NCI-H187 (cell line): ENCODE measurements around the gene ENDOU.
"Not testable (repeated sequence)": the region's sequence is repeated elsewhere in the genome, so short reads cannot be mapped to it uniquely, and the experiment has no call there.

Experiments used
- DNase-seq, 2 experiments: peaks; one replicate each; lab custom pipeline; 2025; lab: John Stamatoyannopoulos, UW

ENDOU gene

DNA sequence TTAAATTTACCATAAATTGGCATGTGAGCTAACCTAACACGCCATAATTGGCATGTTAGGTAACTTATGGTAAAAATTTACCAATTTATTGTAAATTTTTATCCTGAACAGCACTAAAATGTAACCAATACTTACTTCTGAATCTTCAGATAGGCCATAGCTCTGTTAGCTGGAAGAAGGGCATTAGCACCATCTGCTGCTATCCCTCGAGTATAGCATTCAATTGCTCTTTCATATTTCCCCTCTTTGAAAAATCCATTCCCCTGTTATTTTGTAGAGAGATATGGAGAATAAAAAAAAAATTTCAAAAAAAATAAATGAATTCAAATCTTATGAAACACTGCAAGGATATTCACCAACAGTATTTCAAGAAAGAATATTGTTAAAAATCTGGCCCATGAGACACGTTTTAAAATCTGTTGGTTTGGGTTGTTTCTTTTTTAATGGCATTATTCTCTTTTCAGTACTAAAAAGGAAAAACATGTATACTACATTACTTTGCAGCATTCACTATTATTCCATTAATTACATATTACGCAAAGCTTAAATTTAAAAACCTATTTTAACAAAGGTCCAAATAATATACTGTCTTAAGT is 38.5 kb downstream of the ENDOU start:
- DNase-seq: no peak

DNA sequence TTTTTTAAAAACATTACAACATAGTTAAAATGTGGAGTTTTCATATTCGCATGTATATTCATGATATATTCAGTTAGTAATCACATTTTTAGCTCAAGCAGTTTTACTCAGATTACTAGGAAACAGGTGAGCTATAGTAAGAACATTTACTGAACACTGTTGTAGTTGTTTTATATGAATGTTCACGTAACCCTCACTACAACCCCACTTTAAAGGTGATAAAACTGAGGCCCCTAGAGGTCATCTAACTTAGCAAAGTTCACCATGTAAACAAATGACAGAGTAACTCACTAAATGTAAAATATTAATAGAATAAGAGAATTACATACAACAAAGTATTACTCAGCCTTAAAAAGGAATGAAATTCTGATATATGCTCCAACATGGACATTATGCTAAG is 45.5 kb downstream of the ENDOU start:
- DNase-seq: no peak

DNA sequence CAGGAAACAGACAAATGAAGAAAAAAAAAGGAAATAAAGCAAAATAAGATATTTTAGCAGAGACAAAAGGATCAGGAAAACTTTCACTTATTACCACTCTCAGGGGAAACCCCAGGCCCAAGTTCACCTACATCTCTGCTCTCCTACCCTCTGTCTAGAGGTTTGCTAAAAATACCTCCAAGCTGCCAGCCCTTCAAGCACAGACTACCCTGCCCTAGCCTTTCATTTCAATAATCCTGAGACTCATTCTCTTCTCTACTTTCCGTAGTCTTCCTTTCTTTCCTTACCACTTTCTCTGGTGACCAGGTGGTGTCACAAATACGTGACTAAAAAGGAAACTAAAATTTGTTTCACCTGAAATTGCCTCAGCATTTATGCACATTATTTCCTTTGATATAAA is 53.2 kb downstream of the ENDOU start:
- DNase-seq: no peak

DNA sequence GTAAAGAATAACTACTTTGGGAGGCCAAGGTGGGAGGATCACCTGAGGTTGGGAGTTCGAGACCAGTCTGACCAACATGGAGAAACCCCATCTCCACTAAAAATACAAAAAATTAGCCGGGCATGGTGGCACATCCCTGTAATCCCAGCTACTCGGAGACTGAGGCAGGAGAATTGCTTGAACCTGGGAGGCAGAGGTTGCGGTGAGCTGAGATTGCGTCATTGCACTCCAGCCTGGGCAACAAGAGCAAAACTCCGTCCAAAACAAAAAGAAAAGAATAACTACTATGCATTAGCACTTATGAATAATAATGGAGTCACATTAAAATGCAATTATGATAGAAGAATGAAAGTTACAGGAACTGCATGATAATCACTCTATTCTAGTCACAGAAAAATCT is 57.4 kb downstream of the ENDOU start:
- DNase-seq: not testable (repeated sequence)
